ENCODE results near the gene ZNF750.

Gene ZNF750

GRCh38 chr17:82859431-82860403, 19.9 kb upstream of the ZNF750 start:
- no peak overlapping the region for H3K4me3 ChIP-seq (replicated peaks; ENCODE audit: low read depth, low read length)
- DNase-seq (ENCODE audit: extremely low read depth, low read depth), result peak; percentile 32
- no peak for TF ChIP-seq CTCF (IDR thresholded peaks at IDR 0.05; ENCODE audit: low read depth, low read length, missing control alignments)

GRCh38 chr17:82858376-82859126, 18.7 kb upstream of the ZNF750 start:
- DNase-seq (ENCODE audit: extremely low read depth, low read depth), result no peak
- TF ChIP-seq CTCF (IDR thresholded peaks at IDR 0.05; ENCODE audit: low read depth, low read length, missing control alignments), result no peak
- no peak overlapping the region for H3K4me3 ChIP-seq (replicated peaks; ENCODE audit: low read depth, low read length)

- DNase-seq (ENCODE audit: extremely low read depth, low read depth), result no peak
- TF ChIP-seq CTCF (IDR thresholded peaks at IDR 0.05; ENCODE audit: low read depth, low read length, missing control alignments), result no peak
- no peak overlapping the region for H3K4me3 ChIP-seq (replicated peaks; ENCODE audit: low read depth, low read length)
Measured at GRCh38 chr17:82856361-82856760, 16.5 kb upstream of the ZNF750 start.

- no peak for TF ChIP-seq CTCF (IDR thresholded peaks at IDR 0.05; ENCODE audit: low read depth, low read length, missing control alignments)
Measured at GRCh38 chr17:82854226-82854625, 14.4 kb upstream of the ZNF750 start.

GRCh38 chr17:82851381-82851780, 11.6 kb upstream of the ZNF750 start:
- H3K4me3 ChIP-seq (replicated peaks; ENCODE audit: low read depth, low read length), result no peak overlapping the region
- TF ChIP-seq CTCF (IDR thresholded peaks at IDR 0.05; ENCODE audit: low read depth, low read length, missing control alignments), result no peak
- DNase-seq (ENCODE audit: extremely low read depth, low read depth), result no peak

More at GRCh38 chr17:82854226-82854625, 14.4 kb upstream of the ZNF750 start:
- no peak for DNase-seq (ENCODE audit: extremely low read depth, low read depth)
- H3K4me3 ChIP-seq (replicated peaks; ENCODE audit: low read depth, low read length), result no peak overlapping the region

GRCh38 chr17:82849076-82849945, 9.5 kb upstream of the ZNF750 start:
- TF ChIP-seq CTCF (IDR thresholded peaks at IDR 0.05; ENCODE audit: low read depth, low read length, missing control alignments), result no peak
- H3K4me3 ChIP-seq (replicated peaks; ENCODE audit: low read depth, low read length), result no peak overlapping the region
- DNase-seq (ENCODE audit: extremely low read depth, low read depth), result no peak
